Gastroesophageal sphincter (tissue), 3 donors: ENCODE measurements around the gene GRID1.

Experiments used
- CTCF ChIP-seq, 4 experiments: fragments of 200-600 bp in 2 of 4; fragments of 450-650 bp in 2 of 4; sonication (generic) in 1 of 4; IDR thresholded peaks; one replicate each; pipeline ENCODE4 v1.5.1; 2017 to 2019; ENCODE audit warnings: antibody characterized with exemption in 4 of 4, mild to moderate bottlenecking in 2 of 4, moderate library complexity in 2 of 4
- EP300 ChIP-seq: sonication (generic); formaldehyde crosslinking; IDR thresholded peaks from one replicate; pipeline ENCODE4 v1.6.1; 2017; ENCODE audit warnings: antibody characterized with exemption, mild to moderate bottlenecking
- POLR2A ChIP-seq, 2 donors: fragments of 450-650 bp; IDR thresholded peaks; one replicate each; pipeline ENCODE4 v1.6.1; 2017; ENCODE audit warnings: antibody characterized with exemption in 2 of 2, mild to moderate bottlenecking in 2 of 2, moderate library complexity in 1 of 2
- POLR2AphosphoS5 ChIP-seq: sonication (generic); formaldehyde crosslinking; IDR thresholded peaks from one replicate; pipeline ENCODE4 v1.6.1; 2017; ENCODE audit warnings: antibody characterized with exemption

GRCh38 chr10:85643845-85644525 is 722.6 kb downstream of the GRID1 start:
- TF ChIP-seq CTCF (IDR thresholded peaks at IDR 0.05): no peak
- no peak for TF ChIP-seq POLR2AphosphoS5
- no peak for TF ChIP-seq POLR2A (IDR thresholded peaks at IDR 0.05)
- no peak for TF ChIP-seq EP300
